SKM-1 (cell line): ENCODE data around the gene AHNAK2.

Experiments
- DNase-seq: peaks from one replicate; lab custom pipeline; 2025; ENCODE audit not compliant: unreplicated experiment; lab: John Stamatoyannopoulos, UW

The AHNAK2 gene

DNA sequence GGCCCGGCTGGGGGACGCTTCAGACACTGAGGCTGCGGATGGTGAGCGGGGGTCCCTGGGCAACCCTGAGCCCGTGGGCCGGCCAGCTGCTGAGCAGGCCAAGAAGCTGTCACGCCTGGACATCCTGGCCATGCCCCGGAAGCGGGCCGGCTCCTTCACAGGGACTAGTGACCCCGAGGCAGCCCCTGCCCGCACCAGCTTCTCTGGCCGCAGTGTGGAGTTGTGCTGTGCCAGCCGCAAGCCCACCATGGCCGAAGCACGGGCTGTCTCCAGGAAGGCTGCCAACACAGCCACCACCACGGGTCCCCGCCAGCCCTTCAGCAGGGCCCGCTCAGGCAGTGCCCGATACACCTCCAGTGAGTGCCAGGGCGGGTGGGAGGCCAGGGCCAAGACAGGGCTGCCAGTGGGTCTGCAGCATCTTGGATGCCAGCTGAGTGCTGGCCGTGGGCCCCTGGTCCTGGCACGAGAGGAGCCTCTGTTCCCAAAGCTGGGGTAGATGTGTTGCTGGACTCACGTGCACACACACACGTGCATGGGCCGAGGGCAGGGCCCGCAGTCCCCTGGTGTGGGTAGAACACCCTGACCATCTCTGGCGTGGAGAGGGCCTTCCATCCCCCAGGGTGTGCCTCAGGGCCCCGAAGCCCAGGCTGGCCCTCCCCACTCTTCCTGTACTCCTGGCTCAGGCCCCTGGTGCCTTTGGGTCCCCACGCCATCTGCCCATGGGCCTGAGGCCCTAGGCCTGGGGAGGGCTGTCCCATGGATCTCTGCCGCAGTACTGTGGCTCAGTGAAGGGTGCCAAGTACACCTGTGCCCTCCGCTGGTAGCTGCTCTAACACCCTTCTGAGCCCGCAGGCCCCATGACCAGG lies 90.3 kb downstream of the AHNAK2 start:
- no peak for DNase-seq
